HFF-Myc (cell line): ENCODE results near the gene TPRG1.
A peak's percentile ranks its signal among the peaks of the same experiment; 100 is the strongest.

Experiments used
- DNase-seq: peaks from one replicate; pipeline ENCODE4 v3.0.0-alpha.2; 2011; ENCODE audit warnings: low read depth; ENCODE audit errors: extremely low read depth
- H3K4me3 ChIP-seq: replicated peaks from 2 replicates; pipeline ENCODE4 v1.5.1; 2011; ENCODE audit warnings: low read depth, mild to moderate bottlenecking, control low read depth, low read length
- CTCF ChIP-seq: IDR thresholded peaks from 2 replicates; pipeline ENCODE4 v1.5.1; 2012; ENCODE audit warnings: mild to moderate bottlenecking, low read depth, low read length, control low read depth; ENCODE audit errors: missing control alignments

TPRG1 gene

DNA sequence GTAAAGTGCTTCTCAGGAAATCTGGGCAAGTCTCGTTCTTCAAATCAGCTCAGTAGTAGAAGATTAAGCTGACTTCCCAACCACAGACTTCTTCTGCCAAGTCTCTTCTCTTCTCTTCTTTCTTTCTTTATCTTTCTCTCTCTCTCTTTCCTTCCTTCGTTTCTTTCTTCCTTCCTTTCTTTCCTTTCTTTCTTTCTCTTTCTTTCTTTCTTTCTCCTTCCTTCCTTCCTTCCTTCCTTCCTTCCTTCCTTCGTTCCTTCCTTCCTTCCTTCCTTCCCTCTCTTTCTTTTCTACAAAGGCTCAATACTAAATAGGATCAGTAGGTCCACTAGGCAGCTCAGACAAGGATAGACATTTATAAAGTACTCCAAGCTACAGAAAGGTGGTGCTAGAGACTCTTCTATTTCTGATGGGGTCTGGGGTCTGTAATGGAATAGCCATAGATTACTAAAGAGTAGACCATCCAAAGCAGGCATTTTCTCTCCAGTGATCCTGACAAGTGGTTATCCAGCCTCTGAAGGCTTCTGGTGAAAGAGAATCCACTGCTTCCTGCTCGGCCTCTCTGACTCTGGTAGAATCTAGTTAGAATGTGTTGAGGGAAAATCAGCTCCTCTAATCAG, 100.8 kb downstream of the TPRG1 start:
- peak; percentile 15 for TF ChIP-seq CTCF
- no peak for DNase-seq
- H3K4me3 ChIP-seq: no peak overlapping the region

DNA sequence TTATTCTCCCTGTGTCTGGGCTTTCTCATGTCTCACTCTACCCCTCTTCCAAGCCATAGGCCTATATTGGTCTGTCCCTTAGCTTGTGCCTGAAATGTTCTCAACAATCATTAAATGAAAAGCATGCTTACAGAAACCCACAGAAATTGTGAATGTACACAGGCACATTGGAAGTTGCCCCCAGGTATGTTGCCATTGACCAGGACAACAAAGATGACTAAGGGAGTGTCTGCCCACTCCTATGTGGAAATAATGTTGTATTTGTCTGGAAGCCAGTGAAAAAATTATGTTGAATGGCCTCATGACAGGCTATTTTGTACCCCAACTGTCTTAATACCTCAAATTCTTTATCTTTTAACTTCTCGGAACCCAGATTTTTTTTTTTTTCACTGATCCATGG, 102.0 kb downstream of the TPRG1 start:
- no peak for TF ChIP-seq CTCF
- DNase-seq: no peak
- no peak overlapping the region for H3K4me3 ChIP-seq

DNA sequence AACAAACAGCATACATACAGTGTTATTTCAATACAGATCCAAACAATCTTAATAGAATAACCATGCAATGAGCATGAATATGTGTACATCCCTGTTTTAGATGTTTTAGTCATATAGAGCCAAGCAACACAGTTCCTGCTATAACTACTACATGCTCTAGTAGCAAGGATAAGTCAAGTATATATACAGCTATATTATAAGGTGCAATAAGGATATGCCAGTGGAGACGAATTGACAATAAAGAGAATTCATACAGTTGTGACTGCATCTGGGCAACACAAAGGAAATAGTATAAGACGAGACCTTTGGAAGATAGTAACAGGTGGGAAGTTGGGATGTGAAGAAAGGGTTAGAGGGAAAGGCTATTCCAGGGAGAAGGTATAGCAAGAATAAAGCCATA, 103.4 kb downstream of the TPRG1 start:
- no peak for DNase-seq
- TF ChIP-seq CTCF: no peak
- H3K4me3 ChIP-seq: no peak overlapping the region

DNA sequence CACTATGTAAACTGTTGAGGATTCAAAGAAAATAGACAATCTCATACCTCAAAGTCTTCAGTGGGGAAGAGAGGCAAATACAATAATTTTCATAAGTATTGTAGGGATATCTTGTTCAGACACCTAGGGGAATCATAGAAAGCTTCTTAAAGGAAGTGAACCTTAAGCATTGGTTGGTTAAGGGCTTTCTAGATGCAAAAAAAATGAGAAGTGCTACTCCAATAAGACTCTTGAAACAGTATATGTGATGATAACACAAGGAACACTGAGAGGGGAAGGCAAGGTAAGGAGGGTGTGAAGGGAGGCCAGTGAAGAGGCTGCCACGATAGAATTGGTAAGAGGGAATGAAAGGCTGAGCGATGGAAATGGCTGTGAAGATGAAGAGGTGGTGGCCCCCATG, 104.1 kb downstream of the TPRG1 start:
- no peak overlapping the region for H3K4me3 ChIP-seq
- TF ChIP-seq CTCF: no peak
- no peak for DNase-seq

GRCh38 chr3:189276444-189277219, 104.9 kb downstream of the TPRG1 start:
- no peak for DNase-seq
- no peak overlapping the region for H3K4me3 ChIP-seq

DNA sequence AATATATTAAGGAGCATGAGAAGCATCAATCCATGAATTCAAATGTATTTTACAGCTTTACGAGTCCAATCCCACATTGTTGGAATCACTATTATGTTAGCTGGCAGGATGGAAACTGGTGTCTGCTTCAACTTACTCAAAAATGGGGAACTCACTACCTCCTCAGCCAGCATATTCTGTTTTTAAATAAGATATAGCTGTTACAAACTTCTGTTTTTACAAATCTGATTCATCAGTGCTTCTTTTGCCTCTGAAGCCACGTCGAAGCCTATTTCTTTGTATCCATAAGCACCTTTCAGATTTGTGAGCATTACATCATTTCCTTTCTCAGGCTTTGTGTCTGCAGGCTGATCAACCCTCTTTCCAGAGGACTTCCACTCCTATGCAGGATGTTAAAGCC, 105.9 kb downstream of the TPRG1 start:
- no peak for TF ChIP-seq CTCF
- DNase-seq: no peak

More at GRCh38 chr3:189276444-189277219, 104.9 kb downstream of the TPRG1 start:
- no peak for TF ChIP-seq CTCF

More for the DNA sequence above, 105.9 kb downstream of the TPRG1 start:
- H3K4me3 ChIP-seq: no peak overlapping the region
